Measurements from ENCODE around the gene HNRNPM.

The HNRNPM gene

GRCh38 chr19:8457827-8458226 lies 13.1 kb downstream of the HNRNPM start:
- TF ChIP-seq MAX (IDR thresholded peaks at IDR 0.05; ENCODE audit: low read depth, low read length) (no peak), MYC (IDR thresholded peaks at IDR 0.05; ENCODE audit: low read depth, low read length) (no peak), POLR2A (IDR thresholded peaks at IDR 0.05; ENCODE audit: extremely low read depth, insufficient read length) (no peak), CTCF (IDR thresholded peaks at IDR 0.05; ENCODE audit: low read depth, low read length) (no peak)
- no peak for DNase-seq (ENCODE audit: low read depth)
- H3K4me3 ChIP-seq (ENCODE audit: low read depth, low read length), result no peak overlapping the region

DNA sequence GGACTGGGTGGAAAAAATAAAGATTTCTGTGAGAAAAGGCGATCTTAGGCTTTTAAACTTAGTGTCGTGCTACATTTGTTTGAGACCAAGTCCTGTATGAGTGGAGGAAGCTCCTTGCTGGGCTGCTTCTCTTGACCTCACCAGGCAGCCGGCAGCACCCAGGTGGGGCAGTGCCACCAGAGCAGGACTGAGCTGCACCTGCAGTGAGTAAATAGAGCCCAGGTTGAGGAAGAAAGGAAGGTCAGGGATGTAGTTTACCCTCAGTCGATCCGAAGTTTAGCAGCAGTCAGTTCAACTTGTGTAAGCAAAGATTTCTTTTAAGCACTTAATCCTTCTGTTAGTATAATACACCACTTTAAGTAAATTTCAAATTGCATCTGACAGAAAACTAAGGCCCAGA lies 13.6 kb downstream of the HNRNPM start:
- H3K4me3 ChIP-seq (ENCODE audit: low read depth, low read length), result no peak overlapping the region
- no peak for DNase-seq (ENCODE audit: low read depth)
- no peak for TF ChIP-seq MAX (IDR thresholded peaks at IDR 0.05; ENCODE audit: low read depth, low read length)
- no peak for TF ChIP-seq MYC (IDR thresholded peaks at IDR 0.05; ENCODE audit: low read depth, low read length)
- no peak for TF ChIP-seq CTCF (IDR thresholded peaks at IDR 0.05; ENCODE audit: low read depth, low read length)
- TF ChIP-seq POLR2A (IDR thresholded peaks at IDR 0.05; ENCODE audit: extremely low read depth, insufficient read length), result no peak

- H3K4me3 ChIP-seq (ENCODE audit: low read depth, low read length), result no peak overlapping the region
- TF ChIP-seq CTCF (IDR thresholded peaks at IDR 0.05; ENCODE audit: low read depth, low read length) (no peak), MAX (IDR thresholded peaks at IDR 0.05; ENCODE audit: low read depth, low read length) (no peak), MYC (IDR thresholded peaks at IDR 0.05; ENCODE audit: low read depth, low read length) (no peak), POLR2A (IDR thresholded peaks at IDR 0.05; ENCODE audit: extremely low read depth, insufficient read length) (no peak)
- no peak for DNase-seq (ENCODE audit: low read depth)
Measured at GRCh38 chr19:8459095-8459494, 14.3 kb downstream of the HNRNPM start.

DNA sequence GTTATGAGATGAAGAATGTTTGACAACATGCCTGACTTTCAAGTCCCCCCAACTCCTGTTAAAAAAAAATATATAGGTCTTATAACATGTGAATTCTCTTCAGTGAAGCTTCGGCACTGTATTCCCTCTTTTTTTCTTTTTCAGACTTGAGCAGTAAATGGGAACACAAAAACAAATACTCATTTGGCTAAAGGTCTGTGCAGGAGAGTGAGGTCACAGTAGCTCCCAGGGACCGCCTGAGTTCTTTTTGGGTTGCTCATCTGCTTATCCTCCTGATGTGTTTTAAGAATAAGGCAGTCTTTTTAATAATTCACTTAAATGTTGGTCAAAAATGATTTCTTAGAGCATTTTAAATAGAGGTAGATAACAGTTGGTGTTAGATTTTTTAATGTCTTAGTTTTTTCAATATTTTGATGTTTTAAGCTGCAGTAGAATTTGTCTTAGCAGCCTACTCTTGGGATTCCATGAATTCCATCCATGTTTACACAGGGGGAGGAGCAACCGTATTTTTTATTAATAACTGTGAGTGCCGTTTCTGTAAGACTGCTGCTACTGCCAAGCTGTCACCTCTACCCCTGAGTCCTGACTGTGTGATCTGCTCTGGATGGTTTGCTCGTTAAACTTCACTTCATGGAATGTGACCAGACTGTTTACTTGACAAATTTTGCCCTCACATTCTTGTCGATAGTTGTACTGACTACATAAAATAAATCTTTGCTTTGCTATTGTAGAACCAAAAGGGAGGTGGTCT lies 14.9 kb downstream of the HNRNPM start:
- H3K4me3 ChIP-seq (ENCODE audit: low read depth, low read length), result no peak overlapping the region
- TF ChIP-seq MAX (IDR thresholded peaks at IDR 0.05; ENCODE audit: low read depth, low read length), result no peak
- no peak for TF ChIP-seq CTCF (IDR thresholded peaks at IDR 0.05; ENCODE audit: low read depth, low read length)
- TF ChIP-seq POLR2A (IDR thresholded peaks at IDR 0.05; ENCODE audit: extremely low read depth, insufficient read length), result no peak
- TF ChIP-seq MYC (IDR thresholded peaks at IDR 0.05; ENCODE audit: low read depth, low read length), result no peak
- DNase-seq (ENCODE audit: low read depth), result no peak

- H3K4me3 ChIP-seq (ENCODE audit: low read depth, low read length), result no peak overlapping the region
Measured at GRCh38 chr19:8460516-8461298, 15.9 kb downstream of the HNRNPM start.

GRCh38 chr19:8461376-8461775 lies 16.6 kb downstream of the HNRNPM start:
- TF ChIP-seq POLR2A (IDR thresholded peaks at IDR 0.05; ENCODE audit: extremely low read depth, insufficient read length) (no peak), MAX (IDR thresholded peaks at IDR 0.05; ENCODE audit: low read depth, low read length) (no peak), MYC (IDR thresholded peaks at IDR 0.05; ENCODE audit: low read depth, low read length) (no peak), CTCF (IDR thresholded peaks at IDR 0.05; ENCODE audit: low read depth, low read length) (no peak)
- DNase-seq (ENCODE audit: low read depth), result no peak
- no peak overlapping the region for H3K4me3 ChIP-seq (ENCODE audit: low read depth, low read length)

More at GRCh38 chr19:8460516-8461298, 15.9 kb downstream of the HNRNPM start:
- TF ChIP-seq MAX (IDR thresholded peaks at IDR 0.05; ENCODE audit: low read depth, low read length) (no peak), MYC (IDR thresholded peaks at IDR 0.05; ENCODE audit: low read depth, low read length) (no peak)
- DNase-seq (ENCODE audit: low read depth), result no peak

All from NB4 (cell line).